ENCODE measurements around the gene CPPED1.

Gene CPPED1

GRCh38 chr16:12659871-12660270, 143.8 kb downstream of the CPPED1 start:
- no peaks in the 10 kb centered on the region for H3K4me1 ChIP-seq (ENCODE audit: control insufficient read depth, insufficient read depth, low read depth, low read length)
- H3K79me1 ChIP-seq (replicated peaks; ENCODE audit: low read length, poor library complexity, severe bottlenecking), result peaks cover 3% of the 10 kb centered on the region
- H3K4ac ChIP-seq (ENCODE audit: low read depth in 1 of 2, low read length in 2 of 2), result no peak overlapping the region
- H4K8ac ChIP-seq (ENCODE audit: low read length), result no peak overlapping the region
- WGBS, result 94% methylated on average over 3 of the region's 3 CpGs
- no peak overlapping the region for H3K23ac ChIP-seq (ENCODE audit: low read length in 2 of 2)
- no peak overlapping the region for H4K91ac ChIP-seq (ENCODE audit: low read length)
- H3K14ac ChIP-seq (ENCODE audit: low read length in 2 of 2), result no peak overlapping the region
- H3K18ac ChIP-seq (ENCODE audit: low read depth in 1 of 2, low read length in 2 of 2), result no peak overlapping the region
- H3K27me3 ChIP-seq (ENCODE audit: control insufficient read depth in 1 of 2, insufficient read depth in 1 of 2, low read length in 2 of 2), result no peaks in the 10 kb centered on the region
- no peak overlapping the region for H2AFZ ChIP-seq (ENCODE audit: low read depth, low read length)
- H3K4me2 ChIP-seq (ENCODE audit: low read length, poor library complexity, severe bottlenecking), result no peak overlapping the region
- no peak overlapping the region for H2BK5ac ChIP-seq (ENCODE audit: low read depth, low read length, poor library complexity, severe bottlenecking)
- H2BK15ac ChIP-seq (ENCODE audit: low read depth, poor library complexity, severe bottlenecking), result no peak overlapping the region
- H3K9me3 ChIP-seq (ENCODE audit: control insufficient read depth, low read length), result peaks cover 7% of the 10 kb centered on the region
- no peak overlapping the region for H3K4me3 ChIP-seq (ENCODE audit: insufficient read depth in 1 of 2, low read depth in 1 of 2, low read length in 2 of 2)
- peaks cover 0 to 16% of the 10 kb centered on the region in 2 experiments for H3K36me3 ChIP-seq (ENCODE audit: control insufficient read depth in 1 of 2, insufficient read depth in 2 of 2, low read depth in 1 of 2, low read length in 2 of 2)
- H2BK120ac ChIP-seq (ENCODE audit: low read depth, low read length), result no peak overlapping the region
- H2AK5ac ChIP-seq (ENCODE audit: low read length, severe bottlenecking), result no peak overlapping the region
- no peak overlapping the region for H3K27ac ChIP-seq (ENCODE audit: low read length, poor library complexity, severe bottlenecking)
- DNase-seq, result no peak
- no peak overlapping the region for H3K9ac ChIP-seq (ENCODE audit: low read length)
- H2BK12ac ChIP-seq (ENCODE audit: low read length in 2 of 2), result no peak overlapping the region

GRCh38 chr16:12658506-12658905, 145.2 kb downstream of the CPPED1 start:
- Histone ChIP-seq H3K36me3 (ENCODE audit: control insufficient read depth in 1 of 2, insufficient read depth in 2 of 2, low read depth in 1 of 2, low read length in 2 of 2) (peaks cover 0 to 7% of the 10 kb centered on the region in 2 experiments), H3K27me3 (ENCODE audit: control insufficient read depth in 1 of 2, insufficient read depth in 1 of 2, low read length in 2 of 2) (no peaks in the 10 kb centered on the region), H3K27ac (ENCODE audit: low read length, poor library complexity, severe bottlenecking) (no peak overlapping the region), H4K91ac (ENCODE audit: low read length) (no peak overlapping the region), H4K8ac (ENCODE audit: low read length) (no peak overlapping the region), H3K23ac (ENCODE audit: low read length in 2 of 2) (no peak overlapping the region), H3K4me2 (ENCODE audit: low read length, poor library complexity, severe bottlenecking) (no peak overlapping the region), H3K4me3 (ENCODE audit: insufficient read depth in 1 of 2, low read depth in 1 of 2, low read length in 2 of 2) (no peak overlapping the region), H3K9ac (ENCODE audit: low read length) (no peak overlapping the region), H2BK15ac (ENCODE audit: low read depth, poor library complexity, severe bottlenecking) (no peak overlapping the region), H2AK5ac (ENCODE audit: low read length, severe bottlenecking) (no peak overlapping the region), H3K4me1 (ENCODE audit: control insufficient read depth, insufficient read depth, low read depth, low read length) (no peaks in the 10 kb centered on the region), H3K79me1 (replicated peaks; ENCODE audit: low read length, poor library complexity, severe bottlenecking) (no peaks in the 10 kb centered on the region), H2BK120ac (ENCODE audit: low read depth, low read length) (no peak overlapping the region), H2BK12ac (ENCODE audit: low read length in 2 of 2) (no peak overlapping the region), H3K18ac (ENCODE audit: low read depth in 1 of 2, low read length in 2 of 2) (no peak overlapping the region), H3K14ac (ENCODE audit: low read length in 2 of 2) (no peak overlapping the region), H2AFZ (ENCODE audit: low read depth, low read length) (no peak overlapping the region), H3K4ac (ENCODE audit: low read depth in 1 of 2, low read length in 2 of 2) (no peak overlapping the region), H2BK5ac (ENCODE audit: low read depth, low read length, poor library complexity, severe bottlenecking) (no peak overlapping the region), H3K9me3 (ENCODE audit: control insufficient read depth, low read length) (peaks cover 7% of the 10 kb centered on the region)
- 86% methylated on average over 5 of the region's 5 CpGs for WGBS
- no peak for DNase-seq

GRCh38 chr16:12655537-12655936, 148.2 kb downstream of the CPPED1 start:
- H3K14ac ChIP-seq (ENCODE audit: low read length in 2 of 2), result no peak overlapping the region
- WGBS, result 93% methylated on average over 11 of the region's 11 CpGs
- H2BK5ac ChIP-seq (ENCODE audit: low read depth, low read length, poor library complexity, severe bottlenecking), result no peak overlapping the region
- DNase-seq, result no peak
- H3K4me3 ChIP-seq (ENCODE audit: insufficient read depth in 1 of 2, low read depth in 1 of 2, low read length in 2 of 2), result no peak overlapping the region
- no peak overlapping the region for H2BK12ac ChIP-seq (ENCODE audit: low read length in 2 of 2)
- no peaks in the 10 kb centered on the region for H3K27me3 ChIP-seq (ENCODE audit: control insufficient read depth in 1 of 2, insufficient read depth in 1 of 2, low read length in 2 of 2)
- H3K9me3 ChIP-seq (ENCODE audit: control insufficient read depth, low read length), result peaks cover 7% of the 10 kb centered on the region
- H2BK120ac ChIP-seq (ENCODE audit: low read depth, low read length), result no peak overlapping the region
- H4K91ac ChIP-seq (ENCODE audit: low read length), result no peak overlapping the region
- H3K27ac ChIP-seq (ENCODE audit: low read length, poor library complexity, severe bottlenecking), result no peak overlapping the region
- H3K4me1 ChIP-seq (ENCODE audit: control insufficient read depth, insufficient read depth, low read depth, low read length), result no peaks in the 10 kb centered on the region
- no peak overlapping the region for H3K23ac ChIP-seq (ENCODE audit: low read length in 2 of 2)
- no peak overlapping the region for H3K4ac ChIP-seq (ENCODE audit: low read depth in 1 of 2, low read length in 2 of 2)
- H3K36me3 ChIP-seq (ENCODE audit: control insufficient read depth in 1 of 2, insufficient read depth in 2 of 2, low read depth in 1 of 2, low read length in 2 of 2), result no peaks in the 10 kb centered on the region
- no peak overlapping the region for H2AFZ ChIP-seq (ENCODE audit: low read depth, low read length)
- no peak overlapping the region for H3K18ac ChIP-seq (ENCODE audit: low read depth in 1 of 2, low read length in 2 of 2)
- no peak overlapping the region for H2AK5ac ChIP-seq (ENCODE audit: low read length, severe bottlenecking)
- H2BK15ac ChIP-seq (ENCODE audit: low read depth, poor library complexity, severe bottlenecking), result no peak overlapping the region
- no peak overlapping the region for H4K8ac ChIP-seq (ENCODE audit: low read length)
- no peaks in the 10 kb centered on the region for H3K79me1 ChIP-seq (replicated peaks; ENCODE audit: low read length, poor library complexity, severe bottlenecking)
- no peak overlapping the region for H3K4me2 ChIP-seq (ENCODE audit: low read length, poor library complexity, severe bottlenecking)
- no peak overlapping the region for H3K9ac ChIP-seq (ENCODE audit: low read length)

GRCh38 chr16:12653820-12654392, 149.8 kb downstream of the CPPED1 start:
- Histone ChIP-seq H2BK120ac (ENCODE audit: low read depth, low read length) (no peak overlapping the region), H3K4me1 (ENCODE audit: control insufficient read depth, insufficient read depth, low read depth, low read length) (no peaks in the 10 kb centered on the region), H2BK12ac (ENCODE audit: low read length in 2 of 2) (no peak overlapping the region), H3K9ac (ENCODE audit: low read length) (no peak overlapping the region), H2BK5ac (ENCODE audit: low read depth, low read length, poor library complexity, severe bottlenecking) (no peak overlapping the region), H4K8ac (ENCODE audit: low read length) (no peak overlapping the region), H3K4me2 (ENCODE audit: low read length, poor library complexity, severe bottlenecking) (no peak overlapping the region), H2BK15ac (ENCODE audit: low read depth, poor library complexity, severe bottlenecking) (no peak overlapping the region), H2AFZ (ENCODE audit: low read depth, low read length) (no peak overlapping the region), H3K9me3 (ENCODE audit: control insufficient read depth, low read length) (peaks cover 7% of the 10 kb centered on the region), H3K14ac (ENCODE audit: low read length in 2 of 2) (no peak overlapping the region), H3K27ac (ENCODE audit: low read length, poor library complexity, severe bottlenecking) (no peak overlapping the region), H3K4ac (ENCODE audit: low read depth in 1 of 2, low read length in 2 of 2) (no peak overlapping the region), H3K18ac (ENCODE audit: low read depth in 1 of 2, low read length in 2 of 2) (no peak overlapping the region), H3K23ac (ENCODE audit: low read length in 2 of 2) (no peak overlapping the region), H3K4me3 (ENCODE audit: insufficient read depth in 1 of 2, low read depth in 1 of 2, low read length in 2 of 2) (no peak overlapping the region), H4K91ac (ENCODE audit: low read length) (no peak overlapping the region), H2AK5ac (ENCODE audit: low read length, severe bottlenecking) (no peak overlapping the region), H3K36me3 (ENCODE audit: control insufficient read depth in 1 of 2, insufficient read depth in 2 of 2, low read depth in 1 of 2, low read length in 2 of 2) (no peaks in the 10 kb centered on the region), H3K27me3 (ENCODE audit: control insufficient read depth in 1 of 2, insufficient read depth in 1 of 2, low read length in 2 of 2) (no peaks in the 10 kb centered on the region), H3K79me1 (replicated peaks; ENCODE audit: low read length, poor library complexity, severe bottlenecking) (no peaks in the 10 kb centered on the region)
- no peak for DNase-seq
- WGBS, result 75% methylated on average over 2 of the region's 2 CpGs

All from mesenchymal stem cell (in vitro differentiated cells and primary cell).